ENCODE results near the gene ZNF667.

DNA sequence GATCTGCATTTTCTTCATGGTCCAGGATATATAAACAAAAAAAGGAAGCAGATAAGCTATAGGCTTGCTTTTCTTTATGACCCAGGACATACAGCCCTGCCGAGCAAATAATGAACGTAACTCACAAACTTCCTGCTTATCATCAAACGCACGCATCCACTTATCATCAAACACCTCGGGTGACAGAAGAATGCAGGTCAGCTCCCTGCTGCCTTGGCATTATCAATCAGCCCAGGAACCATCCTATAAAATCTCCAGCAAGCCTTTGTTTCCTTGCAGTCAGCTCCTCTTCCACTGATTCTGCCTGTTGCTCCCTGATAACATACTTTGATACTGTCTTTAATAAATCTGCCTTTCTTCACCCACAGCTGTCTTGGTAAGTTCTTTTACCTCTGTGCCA lies 78.3 kb downstream of the ZNF667 start:
- TF ChIP-seq POLR2AphosphoS5 (IDR thresholded peaks at IDR 0.05) (no peak), POLR2A (IDR thresholded peaks at IDR 0.05) (no peak)

Data from upper lobe of left lung (tissue), 4 donors.